HepG2 (cell line): ENCODE measurements around the gene TUBB4A. TPM values are rescaled to one million over a fixed set of nuclear protein-coding genes. Genes with fewer than 3 reads are reported as not detected.

Experiments used
- AGO1 ChIP-seq: fragments of 200-400 bp; formaldehyde crosslinking; IDR thresholded peaks from 2 replicates; pipeline ENCODE4 v1.6.1; 2017; ENCODE audit warnings: mild to moderate bottlenecking, low read depth, low read length, moderate library complexity; ENCODE audit not compliant: poor library complexity, severe bottlenecking
- ATF6 ChIP-seq: sonication (generic); formaldehyde crosslinking; conservative IDR thresholded peaks from 2 replicates; pipeline ENCODE4 v1.4.0; 2020; ENCODE audit warnings: missing genetic modification reagents
- CBFB ChIP-seq: sonication (generic); formaldehyde crosslinking; IDR thresholded peaks from 2 replicates; pipeline ENCODE4 v1.4.0; 2020; ENCODE audit warnings: missing genetic modification reagents
- CC2D1A ChIP-seq: sonication (generic); formaldehyde crosslinking; IDR thresholded peaks from 2 replicates; pipeline ENCODE4 v1.8.1; 2023; ENCODE audit warnings: mild to moderate bottlenecking, missing genetic modification reagents
- CREB3 ChIP-seq: sonication (generic); formaldehyde crosslinking; IDR thresholded peaks from 2 replicates; pipeline ENCODE4 v1.5.0; 2020; ENCODE audit warnings: missing genetic modification reagents
- GATAD2A ChIP-seq: IDR thresholded peaks from 2 replicates; pipeline ENCODE4 v1.6.1; 2016
- KLF16 ChIP-seq, 2 experiments: sonication (generic) in 1 of 2; formaldehyde crosslinking in 1 of 2; IDR thresholded peaks; 2 replicates each; pipeline versions ENCODE4 v1.6.1 to v1.8.0; 2016 to 2023; ENCODE audit warnings: missing genetic modification reagents in 2 of 2, missing compliant biosample characterization in 1 of 2
- MED13 ChIP-seq: sonication (generic); formaldehyde crosslinking; IDR thresholded peaks from 2 replicates; pipeline ENCODE4 v1.5.0; 2020; ENCODE audit warnings: missing genetic modification reagents
- NCOA2 ChIP-seq: sonication (generic); formaldehyde crosslinking; IDR thresholded peaks from 2 replicates; pipeline ENCODE4 v1.8.0; 2022; ENCODE audit warnings: inconsistent platforms
- SAFB2 ChIP-seq: sonication (generic); formaldehyde crosslinking; IDR thresholded peaks from 2 replicates; pipeline ENCODE4 v1.5.1; 2020; ENCODE audit warnings: missing genetic modification reagents, low read depth, mild to moderate bottlenecking, borderline replicate concordance
- SP4 ChIP-seq: sonication (generic); formaldehyde crosslinking; IDR thresholded peaks from 2 replicates; pipeline ENCODE4 v1.8.1; 2023; ENCODE audit warnings: mild to moderate bottlenecking, missing genetic modification reagents
- SRSF9 ChIP-seq: fragments of 200-400 bp; formaldehyde crosslinking; IDR thresholded peaks from 2 replicates; pipeline ENCODE4 v1.6.1; 2018; ENCODE audit warnings: borderline replicate concordance, mild to moderate bottlenecking, low read depth, low read length; ENCODE audit not compliant: insufficient read depth, poor library complexity, severe bottlenecking
- ZBTB34 ChIP-seq: sonication (generic); formaldehyde crosslinking; IDR thresholded peaks from 2 replicates; pipeline ENCODE4 v1.8.0; 2022; ENCODE audit warnings: mild to moderate bottlenecking, missing genetic modification reagents
- ZFP37 ChIP-seq: sonication (generic); formaldehyde crosslinking; IDR thresholded peaks from 2 replicates; pipeline ENCODE4 v1.4.0; 2020; ENCODE audit warnings: missing genetic modification reagents, borderline replicate concordance
- ZNF225 ChIP-seq: sonication (generic); formaldehyde crosslinking; IDR thresholded peaks from 2 replicates; pipeline ENCODE4 v1.4.0; 2020; ENCODE audit warnings: mild to moderate bottlenecking, missing genetic modification reagents
- ZNF232 ChIP-seq: sonication (generic); formaldehyde crosslinking; IDR thresholded peaks from 2 replicates; pipeline ENCODE4 v1.4.0; 2020; ENCODE audit warnings: missing genetic modification reagents, borderline replicate concordance
- ZNF234 ChIP-seq: sonication (generic); formaldehyde crosslinking; conservative IDR thresholded peaks from 2 replicates; pipeline ENCODE4 v1.5.1; 2020; ENCODE audit warnings: mild to moderate bottlenecking, missing genetic modification reagents
- ZNF235 ChIP-seq: sonication (generic); formaldehyde crosslinking; IDR thresholded peaks from 2 replicates; pipeline ENCODE4 v1.8.1; 2023; ENCODE audit warnings: mild to moderate bottlenecking, missing genetic modification reagents, borderline replicate concordance
- ZNF367 ChIP-seq: sonication (generic); formaldehyde crosslinking; IDR thresholded peaks from 2 replicates; pipeline ENCODE4 v1.4.0; 2020; ENCODE audit warnings: missing genetic modification reagents, borderline replicate concordance
- ZNF44 ChIP-seq: sonication (generic); formaldehyde crosslinking; IDR thresholded peaks from 2 replicates; pipeline ENCODE4 v1.5.1; 2020; ENCODE audit warnings: mild to moderate bottlenecking, missing genetic modification reagents
- ZNF446 ChIP-seq: sonication (generic); formaldehyde crosslinking; IDR thresholded peaks from 2 replicates; pipeline ENCODE4 v1.5.0; 2020; ENCODE audit warnings: mild to moderate bottlenecking, missing genetic modification reagents
- ZNF550 ChIP-seq: sonication (generic); formaldehyde crosslinking; IDR thresholded peaks from 2 replicates; pipeline ENCODE4 v1.4.0; 2020; ENCODE audit warnings: mild to moderate bottlenecking, missing genetic modification reagents, borderline replicate concordance
- ZNF557 ChIP-seq: sonication (generic); formaldehyde crosslinking; IDR thresholded peaks from 2 replicates; pipeline ENCODE4 v1.4.0; 2020; ENCODE audit warnings: missing genetic modification reagents
- ZNF619 ChIP-seq: sonication (generic); formaldehyde crosslinking; IDR thresholded peaks from 2 replicates; pipeline ENCODE4 v1.4.0; 2020; ENCODE audit warnings: mild to moderate bottlenecking, missing genetic modification reagents
- ZNF737 ChIP-seq: sonication (generic); formaldehyde crosslinking; IDR thresholded peaks from 2 replicates; pipeline ENCODE4 v1.5.0; 2020; ENCODE audit warnings: missing genetic modification reagents, mild to moderate bottlenecking, borderline replicate concordance
- polyA plus RNA-seq, 8 experiments: library from polyadenylated mRNA; depleted of rRNA in 3 of 8; stranded (reverse) in 7 of 8; unstranded in 1 of 8; fragments of >200 nt; fragmentation: Illumina TruSeq in 4 of 8; extraction: Trizol in 4 of 8; gene quantifications; 2 replicates each; pipeline versions ENCODE4 v1.2.1 to v1.2.3, GENCODE V29; 2011 to 2016; ENCODE audit warnings: low read depth in 4 of 8, missing spikeins in 1 of 8, mixed read lengths in 1 of 8; ENCODE audit not compliant: insufficient read depth in 1 of 8
- total RNA-seq, 5 experiments: library from RNA; depleted of rRNA; stranded (reverse); fragments of >200 nt; fragmentation: Illumina TruSeq; extraction: Trizol; gene quantifications; 2 replicates each; pipeline ENCODE4 v1.2.3, GENCODE V29; 2016; ENCODE audit warnings: low read depth in 1 of 5

TUBB4A gene
- total and polyA plus RNA-seq, 2 of the 13 experiments (the other 11 are each of a cell fraction or from before 2014, with no cell fraction given) = not detected

GRCh38 chr19:6460099-6460884, 41.8 kb downstream of the TUBB4A start (continued):
- TF ChIP-seq ZNF367 (CRISPR knock-in tag) = no peak
- no peak for TF ChIP-seq ATF6
- TF ChIP-seq NCOA2 (CRISPR knock-in tag) = peak; percentile 28; the same call in 1 of the 2 replicates
- no peak for TF ChIP-seq ZNF557
- no peak for TF ChIP-seq CC2D1A (CRISPR knock-in tag)
- TF ChIP-seq SAFB2 (CRISPR knock-in tag) = no peak
- no peak for TF ChIP-seq ZNF737
- no peak for TF ChIP-seq ZNF44 (CRISPR knock-in tag)
- TF ChIP-seq GATAD2A (CRISPR knock-in tag) = peak; percentile 33; the same call in 1 of the 2 replicates
- no peak for TF ChIP-seq ZNF619 (CRISPR knock-in tag)
- TF ChIP-seq ZNF446 (CRISPR knock-in tag) = no peak
- TF ChIP-seq CREB3 = no peak
- TF ChIP-seq ZNF550 (CRISPR knock-in tag) = no peak
- 0 out of 4 replicates have a peak, but pooled peaks of 1 of the 2 experiments have one; percentile 52 for TF ChIP-seq KLF16 (CRISPR knock-in tag; IDR thresholded peaks at IDR 0.05)
- no peak for TF ChIP-seq SRSF9
- no peak for TF ChIP-seq ZNF234
- TF ChIP-seq ZNF232 = no peak
- no peak for TF ChIP-seq AGO1
- TF ChIP-seq ZFP37 (CRISPR knock-in tag) = no peak
- no peak for TF ChIP-seq ZBTB34 (CRISPR knock-in tag)
- TF ChIP-seq MED13 (CRISPR knock-in tag) = no peak
- no peak for TF ChIP-seq ZNF235
- 0 out of 2 replicates have a peak, but pooled peaks have one; percentile 17 for TF ChIP-seq CBFB (CRISPR knock-in tag)
- peak; percentile 72 for TF ChIP-seq SP4 (CRISPR knock-in tag)
- TF ChIP-seq ZNF225 (CRISPR knock-in tag) = no peak
